Neural cell (in vitro differentiated cells): Measurements from ENCODE around the gene GRAMD2A. TPM values are rescaled to one million over a fixed set of nuclear protein-coding genes. Genes with fewer than 3 reads are reported as not detected.

Experiments used
- H2AFZ ChIP-seq: fragments of 200-600, 300-800 bp; sonication (generic), shearing (Covaris generic); 2 replicates; pipeline ENCODE4 v1.6.0; 2014; ENCODE audit warnings: low read depth, mild to moderate bottlenecking, antibody characterized with exemption, low read length, moderate library complexity
- H3F3A ChIP-seq: fragments of 200-600 bp; shearing (Covaris generic); 2 replicates; pipeline ENCODE4 v1.6.1; 2016; ENCODE audit warnings: mild to moderate bottlenecking, moderate library complexity, mixed read lengths, antibody characterized with exemption, low read length; ENCODE audit not compliant: insufficient read depth, poor library complexity, severe bottlenecking
- H3K27ac ChIP-seq: fragments of 200-600, 300-800 bp; sonication (generic), shearing (Covaris generic); 2 replicates; pipeline ENCODE4 v1.5.1; 2014; ENCODE audit warnings: mild to moderate bottlenecking, low read length, moderate library complexity
- H3K27me3 ChIP-seq: fragments of 300-800, 200-600 bp; sonication (generic), shearing (Covaris generic); 2 replicates; pipeline ENCODE4 v1.6.0; 2014; ENCODE audit warnings: mild to moderate bottlenecking, low read depth, low read length, moderate library complexity; ENCODE audit not compliant: insufficient read depth
- H3K36me3 ChIP-seq: fragments of 300-800, 200-600 bp; sonication (generic), shearing (Covaris generic); 2 replicates; pipeline ENCODE4 v1.5.1; 2014; ENCODE audit warnings: mild to moderate bottlenecking, antibody characterized with exemption, low read length, moderate library complexity; ENCODE audit not compliant: insufficient read depth
- H3K4me2 ChIP-seq: fragments of 300-800, 200-600 bp; sonication (generic), shearing (Covaris generic); 2 replicates; pipeline ENCODE4 v1.6.0; 2014; ENCODE audit warnings: mild to moderate bottlenecking, low read length
- H3K4me3 ChIP-seq: fragments of 300-800, 200-600 bp; sonication (generic), shearing (Covaris generic); 2 replicates; pipeline ENCODE4 v1.5.1; 2014; ENCODE audit warnings: mild to moderate bottlenecking, low read length, moderate library complexity
- H3K79me2 ChIP-seq: fragments of 200-600 bp; shearing (Covaris generic); replicated peaks from 2 replicates; pipeline ENCODE4 v1.6.0; 2014; ENCODE audit warnings: mild to moderate bottlenecking, low read length, moderate library complexity; ENCODE audit not compliant: insufficient read depth
- H3K9ac ChIP-seq: fragments of 300-800, 200-600 bp; sonication (generic), shearing (Covaris generic); 2 replicates; pipeline ENCODE4 v1.6.1; 2016; ENCODE audit warnings: mild to moderate bottlenecking, low read length, mixed read lengths
- H3K9me2 ChIP-seq: fragments of 200-600 bp; shearing (Covaris generic); 2 replicates; pipeline ENCODE4 v1.6.1; 2016; ENCODE audit warnings: mild to moderate bottlenecking, low read length, mixed read lengths; ENCODE audit not compliant: insufficient read depth
- H3K9me3 ChIP-seq: fragments of 200-600, 300-800 bp; sonication (generic), shearing (Covaris generic); 2 replicates; pipeline ENCODE4 v1.6.1; 2016; ENCODE audit warnings: mild to moderate bottlenecking, mixed run types, low read length, moderate library complexity, mixed read lengths
- H4K20me1 ChIP-seq: fragments of 200-600 bp; shearing (Covaris generic); 2 replicates; pipeline ENCODE4 v1.6.1; 2016; ENCODE audit warnings: mild to moderate bottlenecking, mixed run types; ENCODE audit not compliant: insufficient read depth
- EP300 ChIP-seq: fragments of 450-650 bp; conservative IDR thresholded peaks from 2 replicates; pipeline ENCODE4 v1.6.1; 2014; ENCODE audit warnings: antibody characterized with exemption, mild to moderate bottlenecking, moderate library complexity; ENCODE audit not compliant: poor library complexity, severe bottlenecking
- EZH2 ChIP-seq: fragments of 200-600, 300-800 bp; shearing (Covaris generic), sonication (generic); IDR thresholded peaks from 2 replicates; pipeline ENCODE4 v1.6.1; 2014; ENCODE audit warnings: antibody characterized with exemption, low read length, borderline replicate concordance, mild to moderate bottlenecking; ENCODE audit not compliant: insufficient read depth, poor library complexity, severe bottlenecking
- MXI1 ChIP-seq: fragments of 450-650 bp; conservative IDR thresholded peaks from 2 replicates; pipeline ENCODE4 v1.6.1; 2014; ENCODE audit warnings: antibody characterized with exemption, mild to moderate bottlenecking; ENCODE audit not compliant: poor library complexity, severe bottlenecking
- POLR2AphosphoS5 ChIP-seq: IDR thresholded peaks from 2 replicates; pipeline ENCODE4 v1.6.1; 2012
- RAD21 ChIP-seq: fragments of 450-650 bp; conservative IDR thresholded peaks from 2 replicates; pipeline ENCODE4 v1.6.1; 2014; ENCODE audit warnings: antibody characterized with exemption, mild to moderate bottlenecking, moderate library complexity
- REST ChIP-seq: IDR thresholded peaks from 2 replicates; pipeline ENCODE4 v1.6.1; 2012; ENCODE audit warnings: borderline replicate concordance
- SMC3 ChIP-seq: fragments of 450-650 bp; conservative IDR thresholded peaks from 2 replicates; pipeline ENCODE4 v1.6.1; 2014; ENCODE audit warnings: antibody characterized with exemption, mild to moderate bottlenecking, moderate library complexity; ENCODE audit not compliant: poor library complexity
- TAF1 ChIP-seq: IDR thresholded peaks from 2 replicates; pipeline ENCODE4 v1.6.1; 2012; ENCODE audit warnings: low read depth
- polyA plus RNA-seq: library from polyadenylated mRNA; depleted of rRNA; stranded (reverse); fragments of >200 nt; gene quantifications from 2 replicates; pipeline ENCODE4 v1.2.3, GENCODE V29; 2014
- TF ChIP-seq, protein P1 (sequence below): fragments of 450-650 bp; IDR thresholded peaks from 2 replicates; pipeline ENCODE4 v1.5.1; 2014; ENCODE audit warnings: antibody characterized with exemption, mild to moderate bottlenecking, moderate library complexity; ENCODE audit not compliant: poor library complexity, severe bottlenecking

The GRAMD2A gene
- polyA plus RNA-seq, 1 donor from 2014 or later = 1.9 TPM

- Histone ChIP-seq H3K4me3 (peak overlapping the region; percentile 45), H3K27ac (no peak overlapping the region), H3K36me3 (no peaks in the 10 kb centered on the region), H3K9ac (no peak overlapping the region), H3K4me2 (no peak overlapping the region), H3K79me2 (no peaks in the 10 kb centered on the region), H3K9me3 (no peaks in the 10 kb centered on the region), H3K9me2 (no peaks in the 10 kb centered on the region), H2AFZ (no peak overlapping the region), H3K27me3 (peaks cover 16% of the 10 kb centered on the region), H4K20me1 (no peaks in the 10 kb centered on the region), H3F3A (no peaks in the 10 kb centered on the region)
- TF ChIP-seq, protein P1, sequence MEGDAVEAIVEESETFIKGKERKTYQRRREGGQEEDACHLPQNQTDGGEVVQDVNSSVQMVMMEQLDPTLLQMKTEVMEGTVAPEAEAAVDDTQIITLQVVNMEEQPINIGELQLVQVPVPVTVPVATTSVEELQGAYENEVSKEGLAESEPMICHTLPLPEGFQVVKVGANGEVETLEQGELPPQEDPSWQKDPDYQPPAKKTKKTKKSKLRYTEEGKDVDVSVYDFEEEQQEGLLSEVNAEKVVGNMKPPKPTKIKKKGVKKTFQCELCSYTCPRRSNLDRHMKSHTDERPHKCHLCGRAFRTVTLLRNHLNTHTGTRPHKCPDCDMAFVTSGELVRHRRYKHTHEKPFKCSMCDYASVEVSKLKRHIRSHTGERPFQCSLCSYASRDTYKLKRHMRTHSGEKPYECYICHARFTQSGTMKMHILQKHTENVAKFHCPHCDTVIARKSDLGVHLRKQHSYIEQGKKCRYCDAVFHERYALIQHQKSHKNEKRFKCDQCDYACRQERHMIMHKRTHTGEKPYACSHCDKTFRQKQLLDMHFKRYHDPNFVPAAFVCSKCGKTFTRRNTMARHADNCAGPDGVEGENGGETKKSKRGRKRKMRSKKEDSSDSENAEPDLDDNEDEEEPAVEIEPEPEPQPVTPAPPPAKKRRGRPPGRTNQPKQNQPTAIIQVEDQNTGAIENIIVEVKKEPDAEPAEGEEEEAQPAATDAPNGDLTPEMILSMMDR = no peak
- TF ChIP-seq RAD21 (no peak), MXI1 (no peak), EZH2 (no peak), REST (no peak), TAF1 (no peak), SMC3 (no peak), POLR2AphosphoS5 (no peak), EP300 (no peak)
These were observed 13.3 kb downstream of the GRAMD2A start for GRCh38 chr15:72184165-72184811.

DNA sequence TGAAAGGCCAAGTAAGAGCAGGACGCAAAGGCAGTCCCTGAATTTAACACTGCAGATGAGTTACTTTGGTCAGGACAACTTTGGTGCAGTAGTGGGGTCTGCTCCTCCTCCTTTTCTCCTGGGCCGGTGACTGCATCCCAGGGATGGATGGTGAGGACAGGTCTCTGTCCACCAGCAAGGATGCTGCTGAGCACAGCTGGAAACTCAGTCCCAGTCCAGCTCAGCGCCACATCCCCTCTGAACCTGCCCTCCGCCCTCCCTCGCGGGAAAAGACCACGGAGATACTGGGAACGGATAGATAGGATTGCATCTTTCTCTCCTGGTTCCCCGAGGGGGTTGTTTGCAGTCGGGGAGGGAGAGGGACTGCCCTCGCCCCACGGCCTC, 13.8 kb downstream of the GRAMD2A start:
- Histone ChIP-seq H3K27me3 (peaks cover 16% of the 10 kb centered on the region), H3K9me2 (no peaks in the 10 kb centered on the region), H3K4me3 (no peak overlapping the region), H3K9me3 (no peaks in the 10 kb centered on the region), H3F3A (no peaks in the 10 kb centered on the region), H3K27ac (no peak overlapping the region), H4K20me1 (no peaks in the 10 kb centered on the region), H3K4me2 (no peak overlapping the region), H3K9ac (no peak overlapping the region), H2AFZ (no peak overlapping the region), H3K79me2 (no peaks in the 10 kb centered on the region), H3K36me3 (no peaks in the 10 kb centered on the region)
- TF ChIP-seq EZH2 (no peak), RAD21 (no peak), TAF1 (no peak)
- TF ChIP-seq, protein P1 = no peak
